GM19452 (cell line): ENCODE measurements around the gene CLVS2.

Experiments used
- ATAC-seq: cut with Tn5 transposase; IDR thresholded peaks from one replicate; pipeline ENCODE4 v1.9.1; 2021; ENCODE audit not compliant: unreplicated experiment

CLVS2 gene

GRCh38 chr6:123118811-123119210, 122.8 kb downstream of the CLVS2 start:
- no peak for ATAC-seq
